IPS-18c (cell line): ENCODE measurements around the gene ATOH8.

ENCODE experiments used
- H3K4me3 ChIP-seq: 2 replicates; pipeline ENCODE4 v1.7.0; 2013; ENCODE audit warnings: low read depth, mild to moderate bottlenecking, low read length, moderate library complexity; ENCODE audit not compliant: insufficient read depth
- H3K9me3 ChIP-seq: one replicate; pipeline ENCODE4 v1.6.1; 2013; ENCODE audit warnings: mild to moderate bottlenecking, low read length, moderate library complexity; ENCODE audit not compliant: control insufficient read depth, insufficient read depth

The ATOH8 gene

GRCh38 chr2:85731606-85732005 lies 22.2 kb upstream of the ATOH8 start:
- Histone ChIP-seq H3K4me3 (no peak overlapping the region), H3K9me3 (no peaks in the 10 kb centered on the region)

- no peak overlapping the region for H3K4me3 ChIP-seq
- H3K9me3 ChIP-seq, result no peaks in the 10 kb centered on the region
These were observed 21.2 kb upstream of the ATOH8 start for GRCh38 chr2:85732467-85733120.

GRCh38 chr2:85733121-85733960 lies 20.4 kb upstream of the ATOH8 start:
- Histone ChIP-seq H3K9me3 (no peaks in the 10 kb centered on the region), H3K4me3 (no peak overlapping the region)

GRCh38 chr2:85734015-85734414 lies 19.8 kb upstream of the ATOH8 start:
- Histone ChIP-seq H3K4me3 (no peak overlapping the region), H3K9me3 (no peaks in the 10 kb centered on the region)

- H3K4me3 ChIP-seq, result no peak overlapping the region
- peaks cover 2% of the 10 kb centered on the region for H3K9me3 ChIP-seq
These were observed 18.7 kb upstream of the ATOH8 start for GRCh38 chr2:85734942-85735608.

GRCh38 chr2:85735691-85736090 lies 18.1 kb upstream of the ATOH8 start:
- Histone ChIP-seq H3K9me3 (peaks cover 2% of the 10 kb centered on the region), H3K4me3 (no peak overlapping the region)

GRCh38 chr2:85736456-85737355 lies 17.1 kb upstream of the ATOH8 start:
- H3K4me3 ChIP-seq, result no peak overlapping the region
- H3K9me3 ChIP-seq, result peaks cover 2% of the 10 kb centered on the region

GRCh38 chr2:85737481-85737880 lies 16.3 kb upstream of the ATOH8 start:
- peaks cover 2% of the 10 kb centered on the region for H3K9me3 ChIP-seq
- no peak overlapping the region for H3K4me3 ChIP-seq

- no peak overlapping the region for H3K4me3 ChIP-seq
- H3K9me3 ChIP-seq, result peaks cover 2% of the 10 kb centered on the region
These were observed 15.8 kb upstream of the ATOH8 start for GRCh38 chr2:85737961-85738360.

- peaks cover 2% of the 10 kb centered on the region for H3K9me3 ChIP-seq
- H3K4me3 ChIP-seq, result no peak overlapping the region
These were observed 13.6 kb upstream of the ATOH8 start for GRCh38 chr2:85740193-85740592.

- no peak overlapping the region for H3K4me3 ChIP-seq
- peaks cover 2% of the 10 kb centered on the region for H3K9me3 ChIP-seq
These were observed 12.5 kb upstream of the ATOH8 start for GRCh38 chr2:85741211-85741832.

GRCh38 chr2:85741833-85742455 lies 11.8 kb upstream of the ATOH8 start:
- no peak overlapping the region for H3K4me3 ChIP-seq
- peaks cover 2% of the 10 kb centered on the region for H3K9me3 ChIP-seq

GRCh38 chr2:85743304-85743978 lies 10.3 kb upstream of the ATOH8 start:
- Histone ChIP-seq H3K4me3 (no peak overlapping the region), H3K9me3 (peaks cover 2% of the 10 kb centered on the region)

- Histone ChIP-seq H3K4me3 (no peak overlapping the region), H3K9me3 (peaks cover 2% of the 10 kb centered on the region)
These were observed 9.7 kb upstream of the ATOH8 start for GRCh38 chr2:85744055-85744454.

GRCh38 chr2:85744741-85745601 lies 8.8 kb upstream of the ATOH8 start:
- no peak overlapping the region for H3K4me3 ChIP-seq
- peaks cover 1% of the 10 kb centered on the region for H3K9me3 ChIP-seq
